DMS 273 (cell line): ENCODE measurements around the gene SLC16A14.
A peak's percentile ranks its signal among the peaks of the same experiment; 100 is the strongest.

ENCODE experiments used
- DNase-seq: peaks from one replicate; lab custom pipeline; 2025; ENCODE audit not compliant: unreplicated experiment; lab: John Stamatoyannopoulos, UW

SLC16A14 gene

GRCh38 chr2:230043025-230043424 lies 25.7 kb downstream of the SLC16A14 start:
- no peak for DNase-seq

GRCh38 chr2:230042195-230042594 lies 26.5 kb downstream of the SLC16A14 start:
- DNase-seq, result no peak

- DNase-seq, result no peak
Measured at GRCh38 chr2:230023313-230023712, 45.4 kb downstream of the SLC16A14 start.

- no peak for DNase-seq
Measured at GRCh38 chr2:230019742-230020141, 49.0 kb downstream of the SLC16A14 start.

- DNase-seq, result no peak
Measured at GRCh38 chr2:230018153-230018552, 50.6 kb downstream of the SLC16A14 start.

GRCh38 chr2:230016844-230017243 lies 51.9 kb downstream of the SLC16A14 start:
- no peak for DNase-seq

GRCh38 chr2:230012267-230012884 lies 56.3 kb downstream of the SLC16A14 start:
- DNase-seq, result no peak

- no peak for DNase-seq
Measured at GRCh38 chr2:230011617-230012016, 57.1 kb downstream of the SLC16A14 start.

- DNase-seq, result no peak
Measured at GRCh38 chr2:230010501-230010900, 58.2 kb downstream of the SLC16A14 start.

GRCh38 chr2:230008708-230009066 lies 60.0 kb downstream of the SLC16A14 start:
- no peak for DNase-seq

- DNase-seq, result peak; percentile 82
Measured at GRCh38 chr2:230007931-230008707, 60.6 kb downstream of the SLC16A14 start.

- DNase-seq, result no peak
Measured at GRCh38 chr2:230000118-230000841, 68.4 kb downstream of the SLC16A14 start.

GRCh38 chr2:229997565-229997964 lies 71.2 kb downstream of the SLC16A14 start:
- no peak for DNase-seq

GRCh38 chr2:229996320-229996719 lies 72.4 kb downstream of the SLC16A14 start:
- no peak for DNase-seq

GRCh38 chr2:229993236-229993635 lies 75.5 kb downstream of the SLC16A14 start:
- no peak for DNase-seq
